GM18873 (cell line): Measurements from ENCODE around the gene TOX3.

ENCODE experiments used
- ATAC-seq: cut with Tn5 transposase; IDR thresholded peaks from one replicate; pipeline ENCODE4 v1.9.1; 2021; ENCODE audit warnings: mild to moderate bottlenecking, moderate library complexity, moderate number of reproducible peaks; ENCODE audit not compliant: unreplicated experiment, low FRiP score

Gene TOX3

DNA sequence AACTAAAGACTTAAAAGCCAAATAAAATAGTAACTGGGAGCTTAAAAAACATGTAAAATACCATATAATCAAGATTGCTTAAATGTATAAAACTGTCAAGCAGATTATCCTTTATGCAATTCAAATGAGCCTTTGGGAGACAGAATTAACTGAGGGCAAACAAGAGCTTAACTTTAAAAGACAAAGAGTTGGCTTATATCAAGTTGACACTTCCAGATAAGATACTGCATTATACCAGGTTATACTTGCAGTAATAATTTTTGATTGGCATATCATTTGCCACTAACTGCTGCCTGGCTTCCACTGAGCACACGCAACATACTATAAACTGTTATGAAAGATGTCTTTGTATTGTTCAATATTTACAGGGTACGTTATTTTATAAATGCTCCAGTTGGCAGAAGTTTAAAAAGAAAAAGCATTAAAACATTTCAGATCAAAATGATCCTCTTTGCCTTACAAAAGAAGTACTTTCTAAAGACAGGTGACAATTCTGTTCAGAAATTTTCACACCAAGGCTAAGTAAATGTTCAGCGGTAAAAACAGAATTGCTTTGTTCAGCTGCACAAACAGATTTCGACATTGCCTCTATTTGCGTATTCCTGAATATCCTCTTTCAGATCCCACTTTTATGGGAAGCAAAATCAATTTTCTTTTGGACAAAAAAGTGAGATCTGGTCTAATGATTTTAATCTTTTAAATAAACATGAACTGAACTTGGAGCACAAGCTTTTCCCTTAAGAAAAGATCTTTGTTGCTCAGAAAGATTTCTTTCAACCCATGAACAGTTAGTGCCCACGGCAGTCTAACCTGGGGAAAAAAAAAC is 50.7 kb downstream of the TOX3 start:
- ATAC-seq: no peak

GRCh38 chr16:52494621-52495020 is 52.3 kb downstream of the TOX3 start:
- ATAC-seq: no peak

GRCh38 chr16:52494145-52494544 is 52.8 kb downstream of the TOX3 start:
- no peak for ATAC-seq

GRCh38 chr16:52492789-52493357 is 54.1 kb downstream of the TOX3 start:
- no peak for ATAC-seq

- no peak for ATAC-seq
Measured at GRCh38 chr16:52491216-52491615, 55.7 kb downstream of the TOX3 start.

- ATAC-seq: no peak
Measured at GRCh38 chr16:52489894-52490293, 57.0 kb downstream of the TOX3 start.

- no peak for ATAC-seq
Measured at GRCh38 chr16:52488837-52489289, 58.1 kb downstream of the TOX3 start.

DNA sequence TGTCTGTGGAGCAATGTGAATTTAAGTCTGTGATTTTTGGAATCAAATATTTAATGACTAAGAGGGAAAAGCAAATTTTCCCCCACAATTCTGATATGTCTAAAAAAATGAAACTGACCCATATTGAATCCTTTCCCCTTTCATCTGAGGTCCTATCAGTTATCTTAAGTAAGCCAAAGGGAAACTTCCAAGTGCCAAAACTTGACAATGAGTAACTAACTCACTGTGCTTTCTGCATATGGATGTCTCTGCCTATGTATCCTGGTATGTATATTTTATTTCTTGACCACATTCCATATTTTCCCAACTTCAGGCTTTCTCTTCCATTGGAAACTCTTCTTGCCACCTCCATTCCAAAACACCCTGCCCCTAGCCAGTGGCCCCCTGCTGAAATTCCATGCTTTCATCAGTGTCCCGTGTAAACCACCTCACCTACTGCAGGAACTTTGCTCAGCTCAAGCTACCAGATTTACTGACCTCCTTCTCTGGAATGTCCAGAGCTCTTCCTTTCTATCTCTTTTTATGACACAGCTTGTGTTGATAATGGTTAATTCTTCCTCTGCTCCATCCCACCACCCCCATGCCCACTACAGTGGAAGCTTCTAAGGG is 59.0 kb downstream of the TOX3 start:
- ATAC-seq: no peak

GRCh38 chr16:52480237-52480636 is 66.7 kb downstream of the TOX3 start:
- no peak for ATAC-seq

- no peak for ATAC-seq
Measured at GRCh38 chr16:52476111-52476510, 70.8 kb downstream of the TOX3 start.

DNA sequence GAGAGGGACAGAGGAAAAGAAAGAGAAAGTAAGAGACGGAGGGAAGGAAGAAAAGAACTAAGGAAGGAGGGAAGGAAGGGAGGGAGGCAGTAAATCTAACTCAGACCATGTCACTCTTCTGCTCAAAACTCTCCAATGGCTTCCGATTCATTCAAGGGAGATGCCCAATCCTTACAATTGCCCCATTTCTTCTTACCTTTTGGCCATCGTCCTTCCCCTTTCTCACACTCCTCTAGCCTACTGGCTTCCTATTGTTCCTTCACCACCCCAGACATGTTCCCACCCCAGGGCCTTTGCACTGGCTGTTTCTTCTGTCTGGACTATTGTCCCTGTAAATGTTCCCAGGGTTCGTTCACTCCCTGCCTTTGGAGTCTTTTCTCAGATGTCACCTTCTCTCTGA is 72.3 kb downstream of the TOX3 start:
- ATAC-seq: no peak

DNA sequence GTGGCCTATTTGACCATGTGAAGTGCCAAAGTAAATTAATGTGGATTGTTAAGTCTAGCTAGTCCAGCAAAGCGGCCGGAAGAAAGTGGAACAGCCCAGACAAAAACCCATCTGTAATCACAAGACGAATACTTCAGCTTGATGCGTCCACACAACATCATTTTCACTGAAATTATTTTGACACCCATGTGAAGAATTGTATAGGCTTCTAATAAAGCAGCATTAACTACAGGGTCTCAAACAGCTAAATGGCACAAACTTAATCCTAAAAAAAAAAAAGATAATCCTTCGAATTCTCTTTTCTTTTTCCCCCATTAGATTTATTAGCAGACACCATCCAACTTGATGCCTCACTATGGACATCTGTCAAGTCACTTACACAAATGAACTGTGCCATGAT is 73.8 kb downstream of the TOX3 start:
- no peak for ATAC-seq

DNA sequence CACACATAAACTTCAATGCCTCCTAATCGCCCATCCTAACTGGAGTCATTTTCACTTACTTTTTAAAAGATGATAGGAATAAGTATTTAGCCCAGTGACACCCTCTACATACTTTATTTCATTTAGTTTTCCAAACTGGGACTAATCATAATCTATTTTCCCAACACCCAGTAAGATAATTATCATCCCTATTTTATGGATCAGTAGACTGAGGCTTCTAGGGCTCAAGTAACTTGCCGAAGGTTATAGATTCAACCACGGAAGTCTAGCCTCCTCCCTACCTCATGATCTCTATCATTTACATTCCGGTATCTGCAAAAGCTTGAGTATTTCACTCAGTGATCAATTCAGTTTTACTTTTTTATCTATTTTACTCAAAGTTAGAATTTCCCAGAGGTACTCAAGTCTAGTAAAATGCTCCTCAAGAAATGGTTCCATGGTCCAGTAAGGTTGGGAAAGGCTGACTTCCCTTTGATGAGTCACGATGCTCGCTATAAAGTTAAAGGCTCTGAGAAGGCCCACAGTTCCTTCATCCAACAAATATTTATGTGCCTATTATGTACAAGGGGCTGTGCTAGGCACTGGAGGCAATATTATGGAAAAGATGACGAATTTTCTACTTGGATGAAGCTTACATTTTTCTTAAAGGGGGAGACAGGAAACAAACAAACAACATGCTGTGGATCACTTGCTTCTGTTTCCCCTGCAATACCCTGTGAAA is 75.1 kb downstream of the TOX3 start:
- no peak for ATAC-seq

DNA sequence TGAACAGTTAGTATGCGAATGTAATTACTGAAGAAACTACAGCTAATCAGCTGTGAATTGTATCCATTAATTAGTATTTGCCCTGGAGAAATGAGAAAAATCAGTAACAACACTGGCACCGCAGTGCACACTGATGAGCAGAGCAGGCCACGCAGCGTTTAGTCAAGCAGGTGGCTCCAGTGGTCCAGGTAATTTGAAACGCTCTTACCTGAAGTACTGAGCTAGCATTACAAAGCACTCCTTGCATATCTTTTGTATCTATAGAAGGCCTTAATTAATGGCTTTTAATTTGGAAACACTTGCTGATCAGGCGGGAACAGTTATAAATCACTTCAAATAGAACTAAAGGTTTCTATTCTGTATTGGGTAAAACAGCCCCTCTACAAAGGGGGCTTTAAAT is 76.4 kb downstream of the TOX3 start:
- ATAC-seq: no peak

DNA sequence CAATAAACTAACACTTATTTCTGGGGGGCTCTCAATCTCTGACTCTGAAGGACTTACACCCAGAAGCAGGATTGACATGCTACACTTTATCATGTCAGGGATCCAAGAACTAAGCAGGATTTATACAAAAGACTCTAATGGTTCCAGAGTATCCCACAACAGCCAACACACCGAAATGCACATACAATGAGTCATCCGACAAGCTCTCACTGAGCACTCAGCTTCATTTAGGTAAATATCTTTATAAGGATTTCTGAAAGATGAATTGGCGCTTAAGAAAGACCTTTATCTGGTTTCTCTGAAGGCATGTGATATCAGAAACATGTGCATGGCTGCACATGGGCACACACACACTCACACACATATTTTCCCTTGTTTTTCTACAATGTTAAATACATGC is 77.2 kb downstream of the TOX3 start:
- ATAC-seq: no peak

DNA sequence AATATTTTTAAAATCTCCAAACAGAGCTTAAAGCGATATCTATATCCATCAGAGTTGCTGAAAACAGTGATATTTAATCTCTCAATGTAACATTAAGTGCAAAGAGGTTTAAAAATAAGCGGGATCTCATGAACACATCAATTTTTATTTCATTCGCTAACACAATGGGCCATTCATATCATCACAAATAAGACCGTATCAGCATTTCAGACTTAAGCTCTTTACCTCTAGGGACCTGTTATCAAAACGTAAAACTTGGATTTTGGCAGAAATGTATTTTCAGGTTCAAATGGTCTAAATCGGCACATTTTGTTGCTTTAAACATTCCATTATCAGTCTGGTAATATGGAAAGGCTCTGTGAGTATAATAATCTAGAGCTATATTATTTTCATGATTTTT is 77.9 kb downstream of the TOX3 start:
- no peak for ATAC-seq

- ATAC-seq: no peak
Measured at GRCh38 chr16:52467753-52468152, 79.2 kb downstream of the TOX3 start.

DNA sequence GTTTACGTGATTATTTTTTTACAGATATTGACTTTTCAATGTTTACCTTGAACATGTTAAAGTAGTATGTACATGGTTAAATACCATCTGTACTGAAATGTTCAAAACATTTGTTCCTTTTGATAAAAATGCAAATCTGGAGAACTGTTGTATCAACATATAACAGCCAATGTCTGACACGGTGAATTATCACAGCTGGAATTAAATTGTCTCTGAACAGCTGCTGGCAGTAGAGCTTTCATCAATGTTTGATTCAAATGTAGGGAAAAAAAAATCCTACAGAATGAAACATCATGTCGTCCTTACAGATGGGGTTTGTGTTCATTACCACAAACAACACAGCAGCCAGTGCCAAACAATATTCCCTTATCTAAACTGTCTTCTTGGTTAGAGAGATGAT is 79.9 kb downstream of the TOX3 start:
- ATAC-seq: no peak

- no peak for ATAC-seq
Measured at GRCh38 chr16:52465711-52466267, 81.2 kb downstream of the TOX3 start.

- ATAC-seq: no peak
Measured at GRCh38 chr16:52463904-52464303, 83.0 kb downstream of the TOX3 start.

GRCh38 chr16:52462816-52463215 is 84.1 kb downstream of the TOX3 start:
- ATAC-seq: no peak
